GM12873 (cell line): Measurements from ENCODE around the gene PMPCB.

Source experiments
- TF ChIP-seq, protein P1 (sequence below): IDR thresholded peaks from 2 replicates; pipeline ENCODE4 v1.5.1; 2012; ENCODE audit warnings: low read depth, mild to moderate bottlenecking, moderate library complexity, low read length, control low read depth; ENCODE audit not compliant: insufficient read depth; ENCODE audit errors: missing control alignments

PMPCB gene

DNA sequence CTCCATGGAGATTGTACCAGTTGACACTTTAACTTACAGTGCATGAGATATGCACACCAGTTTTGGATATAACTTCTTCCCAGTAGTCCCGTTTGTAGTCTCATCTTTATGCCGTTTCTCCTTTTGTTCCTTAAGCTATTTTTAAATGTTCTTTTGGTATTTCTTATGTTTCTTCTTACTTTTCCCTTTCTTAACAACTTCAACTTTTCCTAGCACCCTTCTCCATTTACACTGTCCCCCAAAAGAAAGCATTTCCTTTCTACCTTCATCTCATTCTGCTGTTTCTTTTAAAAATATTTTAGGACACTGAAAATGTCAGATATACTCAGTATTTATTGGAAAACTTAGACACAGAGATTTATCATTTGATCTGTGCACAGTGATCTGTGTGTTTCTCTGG is 51.7 kb downstream of the PMPCB start:
- TF ChIP-seq, protein P1, sequence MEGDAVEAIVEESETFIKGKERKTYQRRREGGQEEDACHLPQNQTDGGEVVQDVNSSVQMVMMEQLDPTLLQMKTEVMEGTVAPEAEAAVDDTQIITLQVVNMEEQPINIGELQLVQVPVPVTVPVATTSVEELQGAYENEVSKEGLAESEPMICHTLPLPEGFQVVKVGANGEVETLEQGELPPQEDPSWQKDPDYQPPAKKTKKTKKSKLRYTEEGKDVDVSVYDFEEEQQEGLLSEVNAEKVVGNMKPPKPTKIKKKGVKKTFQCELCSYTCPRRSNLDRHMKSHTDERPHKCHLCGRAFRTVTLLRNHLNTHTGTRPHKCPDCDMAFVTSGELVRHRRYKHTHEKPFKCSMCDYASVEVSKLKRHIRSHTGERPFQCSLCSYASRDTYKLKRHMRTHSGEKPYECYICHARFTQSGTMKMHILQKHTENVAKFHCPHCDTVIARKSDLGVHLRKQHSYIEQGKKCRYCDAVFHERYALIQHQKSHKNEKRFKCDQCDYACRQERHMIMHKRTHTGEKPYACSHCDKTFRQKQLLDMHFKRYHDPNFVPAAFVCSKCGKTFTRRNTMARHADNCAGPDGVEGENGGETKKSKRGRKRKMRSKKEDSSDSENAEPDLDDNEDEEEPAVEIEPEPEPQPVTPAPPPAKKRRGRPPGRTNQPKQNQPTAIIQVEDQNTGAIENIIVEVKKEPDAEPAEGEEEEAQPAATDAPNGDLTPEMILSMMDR = no peak

DNA sequence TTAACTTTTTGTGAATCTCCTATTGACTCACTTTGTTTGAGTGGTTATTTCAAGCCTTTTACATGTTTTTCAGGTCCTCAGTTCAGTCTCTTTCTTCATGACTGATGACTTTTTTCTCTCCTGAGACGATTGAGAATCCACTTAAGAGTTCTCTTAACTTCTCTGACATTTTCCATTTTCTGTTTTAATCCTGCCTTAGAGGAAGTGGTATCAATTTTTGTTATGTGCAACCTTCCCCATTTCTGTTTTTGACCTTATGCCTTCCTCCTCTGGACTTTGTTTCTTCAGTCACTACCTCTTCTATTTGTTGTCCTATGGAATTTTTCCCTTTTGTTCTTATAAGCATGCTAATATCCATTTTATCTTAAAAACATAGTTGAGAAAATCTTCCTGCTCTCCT is 52.6 kb downstream of the PMPCB start:
- TF ChIP-seq, protein P1 = no peak
